Hematopoietic multipotent progenitor cell treated with erythropoietin and hydrocortisone succinate and interleukin-3 and kit ligand, for 15 days (in vitro differentiated cells): ENCODE measurements around the gene PCED1B.
A peak's percentile ranks its signal among the peaks of the same experiment; 100 is the strongest.

Source experiments
- DNase-seq: peaks from one replicate; pipeline ENCODE4 v3.0.0-alpha.2; 2015; ENCODE audit warnings: low spot score

Gene PCED1B

GRCh38 chr12:47231456-47231855 is 152.0 kb downstream of the PCED1B start:
- DNase-seq: no peak

- DNase-seq: no peak
Measured at GRCh38 chr12:47234576-47235141, 155.2 kb downstream of the PCED1B start.

- no peak for DNase-seq
Measured at GRCh38 chr12:47235258-47236040, 156.0 kb downstream of the PCED1B start.

- DNase-seq: no peak
Measured at GRCh38 chr12:47236109-47236714, 156.8 kb downstream of the PCED1B start.

GRCh38 chr12:47237751-47238211 is 158.4 kb downstream of the PCED1B start:
- no peak for DNase-seq

GRCh38 chr12:47238669-47239114 is 159.3 kb downstream of the PCED1B start:
- no peak for DNase-seq

- no peak for DNase-seq
Measured at GRCh38 chr12:47242426-47242825, 163.0 kb downstream of the PCED1B start.

- no peak for DNase-seq
Measured at GRCh38 chr12:47244835-47245234, 165.4 kb downstream of the PCED1B start.

- no peak for DNase-seq
Measured at GRCh38 chr12:47245623-47246022, 166.2 kb downstream of the PCED1B start.

GRCh38 chr12:47247418-47247817 is 168.0 kb downstream of the PCED1B start:
- no peak for DNase-seq

GRCh38 chr12:47249082-47249481 is 169.7 kb downstream of the PCED1B start:
- DNase-seq: no peak

GRCh38 chr12:47249719-47250357 is 170.4 kb downstream of the PCED1B start:
- DNase-seq: peak; percentile 52

GRCh38 chr12:47251919-47252318 is 172.5 kb downstream of the PCED1B start:
- DNase-seq: no peak

GRCh38 chr12:47264951-47265350 is 185.5 kb downstream of the PCED1B start:
- DNase-seq: no peak

- DNase-seq: no peak
Measured at GRCh38 chr12:47265391-47265790, 186.0 kb downstream of the PCED1B start.

- DNase-seq: no peak
Measured at GRCh38 chr12:47267571-47267970, 188.2 kb downstream of the PCED1B start.

GRCh38 chr12:47268501-47269454 is 189.4 kb downstream of the PCED1B start:
- DNase-seq: no peak

- peak; percentile 48 for DNase-seq
Measured at GRCh38 chr12:47269916-47270315, 190.5 kb downstream of the PCED1B start.

- DNase-seq: peak; percentile 65
Measured at GRCh38 chr12:47270782-47271664, 191.6 kb downstream of the PCED1B start.

GRCh38 chr12:47271800-47272239 is 192.4 kb downstream of the PCED1B start:
- peak; percentile 46 for DNase-seq
